Lung (tissue), 12 donors: ENCODE data around the gene CEP152. TPM values are rescaled to one million over a fixed set of nuclear protein-coding genes. Genes with fewer than 3 reads are reported as not detected.
"Not testable (repeated sequence)": the region's sequence is repeated elsewhere in the genome, so short reads cannot be mapped to it uniquely, and the experiment has no call there.

Experiments
- ATAC-seq: fragments of 200-7000 bp; cut with Tn5 transposase; one replicate; pipeline ENCODE4 v1.9.1; 2020; ENCODE audit warnings: moderate number of reproducible peaks; ENCODE audit not compliant: insufficient read depth, low FRiP score
- DNase-seq, 3 donors: peaks; one replicate each; pipeline ENCODE4 v3.0.0-alpha.2; 2013 to 2017
- H3K27ac ChIP-seq, 2 donors: one replicate each; pipeline ENCODE4 v1.5.1; 2013; ENCODE audit warnings: mild to moderate bottlenecking in 2 of 2, moderate library complexity in 2 of 2, control low read depth in 1 of 2, inconsistent platforms in 1 of 2, low read depth in 1 of 2, low read length in 1 of 2
- H3K27me3 ChIP-seq, 3 donors: one replicate each; pipeline ENCODE4 v1.5.1; 2013; ENCODE audit warnings: low read length in 2 of 3; ENCODE audit not compliant: control insufficient read depth in 3 of 3, insufficient read depth in 3 of 3
- H3K36me3 ChIP-seq, 4 donors: one replicate each; pipeline ENCODE4 v1.5.1; 2013; ENCODE audit warnings: low read length in 4 of 4, mild to moderate bottlenecking in 1 of 4, moderate library complexity in 1 of 4; ENCODE audit not compliant: control insufficient read depth in 4 of 4, insufficient read depth in 4 of 4
- H3K4me1 ChIP-seq, 5 donors: one replicate each; pipeline ENCODE4 v1.5.1; 2013; ENCODE audit warnings: low read length in 5 of 5, mild to moderate bottlenecking in 2 of 5, moderate library complexity in 1 of 5; ENCODE audit not compliant: control insufficient read depth in 5 of 5, insufficient read depth in 5 of 5
- H3K4me3 ChIP-seq: one replicate; pipeline ENCODE4 v1.5.1; 2013; ENCODE audit warnings: mild to moderate bottlenecking, control low read depth, moderate library complexity
- H3K9ac ChIP-seq, 2 donors: one replicate each; pipeline ENCODE4 v1.5.1; 2013; ENCODE audit warnings: low read length in 2 of 2, control low read depth in 1 of 2; ENCODE audit not compliant: insufficient read depth in 1 of 2
- H3K9me3 ChIP-seq, 4 donors: one replicate each; pipeline ENCODE4 v1.5.1; 2013; ENCODE audit warnings: low read length in 3 of 4, mild to moderate bottlenecking in 1 of 4, moderate library complexity in 1 of 4; ENCODE audit not compliant: control insufficient read depth in 4 of 4, insufficient read depth in 3 of 4
- CTCF ChIP-seq: IDR thresholded peaks from 2 replicates; pipeline ENCODE4 v1.5.1; 2012; ENCODE audit warnings: mild to moderate bottlenecking; ENCODE audit errors: control extremely low read depth, extremely low read depth
- WGBS, 2 donors: extraction: QIAGEN DNeasy Blood & Tissue Kit; methylation state at CpG; one replicate each; pipeline ENCODE4 v1.1.7; 2013; 5-methylcytosine and 5-hydroxymethylcytosine counted together
- polyA plus RNA-seq, 2 donors: library from polyadenylated mRNA; stranded (reverse); fragments of 200-250 nt; gene quantifications; one replicate each; pipeline ENCODE4 v1.2.1, GENCODE V29; 2013
- total RNA-seq, 2 donors: library from RNA; depleted of rRNA in 1 of 2; stranded (reverse); fragments of >200 nt in 1 of 2; gene quantifications; one replicate each; pipeline ENCODE4 v1.2.1, GENCODE V29; 2014 to 2021
- donor health status: control.
- donor health status: control.
- donor health status: Bipolar disorder and iron deficiency.
- donor health status: healthy.
- donor health status: DM: yes; HTN: yes; CAD: no.

CEP152 gene
- total and polyA plus RNA-seq, 4 donors, result 0.86 to 15.4 (median 3.0) TPM

- DNase-seq, result peak in 1 of 3 donors; percentile 23
- Histone ChIP-seq H3K27me3 (no peaks in the 10 kb centered on the region), H3K27ac (no peak overlapping the region), H3K36me3 (peaks cover 0 to 1% (median 0%) of the 10 kb centered on the region in 4 donors), H3K4me3 (no peak overlapping the region), H3K9ac (no peak overlapping the region), H3K9me3 (no peaks in the 10 kb centered on the region), H3K4me1 (peaks cover 0 to 9% (median 4%) of the 10 kb centered on the region in 5 donors)
- 54 to 62% methylated on average over 2 of the region's 2 CpGs for WGBS, 2 donors
- ATAC-seq, result no peak
- TF ChIP-seq CTCF, result no peak
These were observed 46.1 kb upstream of the CEP152 start for GRCh38 chr15:48856942-48857341.

GRCh38 chr15:48855501-48856440, 44.9 kb upstream of the CEP152 start:
- DNase-seq (peak; percentile 17 to 58 (median 58)), ATAC-seq (no peak)
- 35 to 60% methylated on average over 6 of the region's 6 CpGs for whole genome bisulfite sequencing, 2 donors
- Histone ChIP-seq H3K4me3 (no peak overlapping the region), H3K27me3 (no peaks in the 10 kb centered on the region), H3K27ac (no peak overlapping the region), H3K4me1 (peaks cover 0 to 9% (median 4%) of the 10 kb centered on the region in 5 donors), H3K9me3 (no peaks in the 10 kb centered on the region), H3K9ac (no peak overlapping the region), H3K36me3 (peaks cover 0 to 1% (median 0%) of the 10 kb centered on the region in 4 donors)
- peak; percentile 16 for TF ChIP-seq CTCF

GRCh38 chr15:48854434-48854833, 43.6 kb upstream of the CEP152 start:
- H3K27me3 ChIP-seq, ATAC-seq, H3K36me3 ChIP-seq, DNase-seq, H3K4me3 ChIP-seq, H3K9me3 ChIP-seq, H3K4me1 ChIP-seq, H3K9ac ChIP-seq, H3K27ac ChIP-seq: not testable (repeated sequence)
- WGBS, 2 donors, result 97 to 100% methylated on average over 3 of the region's 3 CpGs

- peaks cover 0 to 1% (median 0%) of the 10 kb centered on the region in 4 donors for H3K36me3 ChIP-seq
- H3K9ac ChIP-seq, result no peak overlapping the region
- H3K27ac ChIP-seq, result no peak overlapping the region
- H3K4me3 ChIP-seq, result no peak overlapping the region
- no peaks in the 10 kb centered on the region for H3K9me3 ChIP-seq
- ATAC-seq, result no peak
- peaks cover 0 to 9% (median 4%) of the 10 kb centered on the region in 5 donors for H3K4me1 ChIP-seq
- no peak for DNase-seq
- H3K27me3 ChIP-seq, result no peaks in the 10 kb centered on the region
- TF ChIP-seq CTCF, result no peak
These were observed 41.1 kb upstream of the CEP152 start for GRCh38 chr15:48851956-48852355.
